NT2/D1 (cell line): ENCODE results near the gene DMWD.

Experiments used
- DNase-seq: peaks from one replicate; pipeline ENCODE4 v3.0.0-alpha.2; 2011; ENCODE audit warnings: low read depth, low spot score
- H3K27me3 ChIP-seq: 2 replicates; pipeline ENCODE4 v1.6.0; 2011; ENCODE audit warnings: mild to moderate bottlenecking; ENCODE audit not compliant: insufficient read length, insufficient read depth
- H3K36me3 ChIP-seq: 2 replicates; pipeline ENCODE4 v1.6.1; 2011; ENCODE audit warnings: mild to moderate bottlenecking, low read length, mixed read lengths; ENCODE audit not compliant: insufficient read depth, insufficient read length
- H3K4me1 ChIP-seq: 2 replicates; pipeline ENCODE4 v1.5.1; 2011; ENCODE audit not compliant: insufficient read depth, insufficient read length
- H3K4me3 ChIP-seq: 2 replicates; pipeline ENCODE4 v1.5.1; 2011; ENCODE audit warnings: low read depth; ENCODE audit not compliant: insufficient read length
- H3K9ac ChIP-seq: 2 replicates; pipeline ENCODE4 v1.6.0; 2011; ENCODE audit warnings: low read depth; ENCODE audit not compliant: insufficient read length
- H3K9me3 ChIP-seq: 2 replicates; pipeline ENCODE4 v1.5.1; 2011; ENCODE audit warnings: mild to moderate bottlenecking, low read length; ENCODE audit not compliant: insufficient read depth
- SUZ12 ChIP-seq: IDR thresholded peaks from 2 replicates; pipeline ENCODE4 v1.6.1; 2011; ENCODE audit not compliant: insufficient read length, insufficient read depth; ENCODE audit errors: extremely low read depth
- YY1 ChIP-seq: IDR thresholded peaks from 2 replicates; pipeline ENCODE4 v1.6.1; 2011; ENCODE audit not compliant: insufficient read length, insufficient read depth
- ZNF274 ChIP-seq: IDR thresholded peaks from 2 replicates; pipeline ENCODE4 v1.6.1; 2011; ENCODE audit warnings: mild to moderate bottlenecking, low read depth, low read length

Gene DMWD, protein sequence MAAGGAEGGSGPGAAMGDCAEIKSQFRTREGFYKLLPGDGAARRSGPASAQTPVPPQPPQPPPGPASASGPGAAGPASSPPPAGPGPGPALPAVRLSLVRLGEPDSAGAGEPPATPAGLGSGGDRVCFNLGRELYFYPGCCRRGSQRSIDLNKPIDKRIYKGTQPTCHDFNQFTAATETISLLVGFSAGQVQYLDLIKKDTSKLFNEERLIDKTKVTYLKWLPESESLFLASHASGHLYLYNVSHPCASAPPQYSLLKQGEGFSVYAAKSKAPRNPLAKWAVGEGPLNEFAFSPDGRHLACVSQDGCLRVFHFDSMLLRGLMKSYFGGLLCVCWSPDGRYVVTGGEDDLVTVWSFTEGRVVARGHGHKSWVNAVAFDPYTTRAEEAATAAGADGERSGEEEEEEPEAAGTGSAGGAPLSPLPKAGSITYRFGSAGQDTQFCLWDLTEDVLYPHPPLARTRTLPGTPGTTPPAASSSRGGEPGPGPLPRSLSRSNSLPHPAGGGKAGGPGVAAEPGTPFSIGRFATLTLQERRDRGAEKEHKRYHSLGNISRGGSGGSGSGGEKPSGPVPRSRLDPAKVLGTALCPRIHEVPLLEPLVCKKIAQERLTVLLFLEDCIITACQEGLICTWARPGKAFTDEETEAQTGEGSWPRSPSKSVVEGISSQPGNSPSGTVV

DNA sequence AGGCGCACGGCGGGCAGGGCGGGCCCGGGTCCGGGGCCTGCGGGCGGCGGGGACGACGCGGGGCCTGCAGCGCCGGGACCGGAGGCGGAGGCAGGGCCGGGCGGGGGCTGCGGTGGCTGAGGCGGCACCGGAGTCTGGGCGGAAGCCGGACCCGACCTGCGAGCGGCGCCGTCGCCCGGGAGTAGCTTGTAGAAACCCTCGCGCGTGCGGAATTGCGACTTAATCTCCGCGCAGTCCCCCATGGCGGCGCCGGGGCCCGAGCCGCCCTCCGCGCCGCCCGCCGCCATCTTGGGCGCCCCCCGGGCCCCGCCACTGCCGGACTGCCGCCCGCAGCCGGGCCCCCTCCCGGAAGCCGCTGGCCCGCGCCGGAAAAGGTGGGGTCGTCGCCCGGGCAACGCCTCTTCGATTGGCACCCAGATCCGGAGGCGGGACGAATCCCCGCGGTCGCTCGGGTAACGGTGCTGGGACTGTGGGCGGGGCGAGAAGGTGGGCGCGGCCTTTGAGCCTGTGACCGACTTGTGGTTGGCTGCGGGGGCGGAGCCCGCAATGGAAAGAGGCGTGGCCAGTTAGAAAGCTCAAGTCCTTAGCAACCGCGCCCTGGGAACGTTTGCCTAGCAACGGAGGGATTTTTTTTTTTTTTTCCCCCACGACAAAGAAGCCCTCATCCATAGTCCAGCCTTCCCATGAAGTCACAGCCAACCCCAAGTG, at the start of gene DMWD:
TSS of gene DMWD (minus strand) at position 376 of the 708 bp plus-strand sequence. CDS start at position 287, 89 bp downstream.
- TF ChIP-seq ZNF274, result no peak
- no peak for TF ChIP-seq SUZ12
- peak; percentile 42 for TF ChIP-seq YY1
- H3K27me3 ChIP-seq, result no peaks in the 10 kb centered on the region
- H3K4me3 ChIP-seq, result peak within 1 kb of the TSS; percentile 82
- peak within 1 kb of the TSS; percentile 92 for H3K9ac ChIP-seq
- peaks cover 5% of the 10 kb centered on the region for H3K4me1 ChIP-seq
- peaks cover 27% of the 10 kb centered on the region for H3K36me3 ChIP-seq
- no peaks in the 10 kb centered on the region for H3K9me3 ChIP-seq
- peak; percentile 95 for DNase-seq

DNA sequence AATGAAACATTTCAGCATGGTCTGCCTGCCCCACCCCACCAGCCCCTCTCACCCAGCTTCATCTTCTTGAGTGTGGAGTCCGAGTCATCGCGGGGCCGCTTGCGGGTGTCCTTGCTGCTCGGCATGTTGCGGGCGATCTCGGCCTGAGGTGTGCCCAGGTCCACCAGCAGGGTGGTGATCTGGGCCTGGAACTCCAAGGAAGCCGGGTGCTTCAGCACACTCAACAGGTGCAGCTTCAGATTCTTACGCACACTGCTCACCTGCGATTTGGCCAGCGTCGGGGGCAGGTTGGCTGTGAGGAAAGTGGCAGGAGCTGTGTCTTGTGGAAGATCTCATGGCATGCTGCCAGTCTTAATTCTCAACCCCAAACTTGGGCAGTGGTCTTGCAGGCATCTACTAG, 49.6 kb upstream of the DMWD start:
- no peak for DNase-seq
- H3K9me3 ChIP-seq, result no peaks in the 10 kb centered on the region; the same call in 1 of the 2 replicates
- H3K27me3 ChIP-seq, result no peaks in the 10 kb centered on the region
- TF ChIP-seq YY1, result no peak
- TF ChIP-seq SUZ12, result no peak
- TF ChIP-seq ZNF274, result no peak
- peaks cover 72% of the 10 kb centered on the region for H3K36me3 ChIP-seq
- H3K9ac ChIP-seq, result no peak overlapping the region
- H3K4me3 ChIP-seq, result no peak overlapping the region
- H3K4me1 ChIP-seq, result no peaks in the 10 kb centered on the region

DNA sequence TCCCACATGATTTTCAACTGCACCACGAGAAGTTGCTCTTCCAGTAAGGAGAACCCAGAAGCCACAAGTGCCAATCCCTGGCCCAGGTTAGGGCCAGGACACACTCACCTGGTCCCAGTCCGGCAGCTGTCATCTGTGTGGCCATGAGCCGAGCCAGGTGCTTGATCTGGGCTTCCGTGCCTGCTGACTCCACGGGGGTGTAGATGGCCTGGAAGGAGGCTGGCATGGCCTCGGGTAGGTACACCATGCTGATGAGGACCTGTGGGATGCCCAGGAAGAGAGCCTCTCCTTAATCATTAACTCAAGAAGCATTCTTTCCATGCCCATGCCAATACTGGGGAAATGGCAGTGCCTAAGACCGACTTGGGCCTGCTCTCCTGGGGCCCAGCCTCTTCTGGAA, 42.3 kb upstream of the DMWD start:
- H3K9ac ChIP-seq, result no peak overlapping the region
- H3K4me1 ChIP-seq, result no peaks in the 10 kb centered on the region
- DNase-seq, result no peak
- H3K4me3 ChIP-seq, result no peak overlapping the region
- H3K27me3 ChIP-seq, result no peaks in the 10 kb centered on the region
- peaks cover 75% of the 10 kb centered on the region for H3K36me3 ChIP-seq
- no peaks in the 10 kb centered on the region; the same call in 1 of the 2 replicates for H3K9me3 ChIP-seq
- TF ChIP-seq SUZ12, result no peak
- TF ChIP-seq ZNF274, result no peak
- TF ChIP-seq YY1, result no peak

DNA sequence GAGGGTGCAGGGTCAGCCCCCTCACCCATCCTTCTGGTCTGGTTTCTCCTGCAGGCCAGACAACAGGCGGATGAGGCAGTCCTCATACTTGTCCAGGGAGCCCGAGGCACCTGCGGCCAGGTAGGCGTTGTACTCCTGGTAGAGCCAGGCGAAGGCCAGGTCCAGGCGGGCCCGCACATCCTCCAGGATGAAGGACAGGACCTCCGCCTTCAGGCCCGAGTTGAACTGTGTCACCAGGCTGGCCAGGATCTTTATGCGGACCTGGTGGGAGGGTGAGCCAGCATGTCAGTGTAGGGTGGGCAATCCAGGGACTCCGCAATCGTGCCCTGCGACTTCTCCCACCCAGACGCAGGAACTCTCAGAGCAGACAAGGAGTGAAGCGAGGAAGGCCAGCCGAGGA, 36.3 kb upstream of the DMWD start:
- peaks cover 90% of the 10 kb centered on the region for H3K36me3 ChIP-seq
- no peak for TF ChIP-seq SUZ12
- no peak for TF ChIP-seq YY1
- no peak for TF ChIP-seq ZNF274

DNA sequence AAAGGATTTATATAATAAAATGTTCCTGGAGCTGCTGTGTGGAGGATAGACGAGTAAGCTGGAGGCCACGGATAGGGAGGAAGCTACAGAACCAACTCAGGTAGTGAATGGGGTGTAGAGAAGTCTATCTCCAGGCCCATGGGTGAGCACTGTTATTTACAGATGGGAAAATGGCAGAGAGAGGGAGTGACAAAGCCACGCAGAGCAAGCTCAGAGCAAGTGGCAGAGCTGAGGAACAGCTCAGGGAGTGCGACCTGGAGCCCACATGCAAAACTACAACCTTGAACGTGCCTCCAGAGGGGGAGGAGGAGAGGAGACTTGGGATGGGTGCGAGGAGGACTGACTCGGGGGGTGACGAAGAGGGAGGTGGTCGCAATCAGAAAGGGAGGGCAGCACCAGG, 35.9 kb upstream of the DMWD start:
- Histone ChIP-seq H3K4me3 (no peak overlapping the region), H3K9ac (no peak overlapping the region), H3K4me1 (no peaks in the 10 kb centered on the region), H3K27me3 (no peaks in the 10 kb centered on the region), H3K9me3 (no peaks in the 10 kb centered on the region), H3K36me3 (peaks cover 92% of the 10 kb centered on the region)
- no peak for DNase-seq
- TF ChIP-seq ZNF274 (no peak), SUZ12 (no peak), YY1 (no peak)

More for the DNA sequence above, 36.3 kb upstream of the DMWD start:
- DNase-seq, result no peak
- Histone ChIP-seq H3K27me3 (no peaks in the 10 kb centered on the region), H3K9me3 (no peaks in the 10 kb centered on the region), H3K4me3 (no peak overlapping the region), H3K9ac (no peak overlapping the region), H3K4me1 (no peaks in the 10 kb centered on the region)

DNA sequence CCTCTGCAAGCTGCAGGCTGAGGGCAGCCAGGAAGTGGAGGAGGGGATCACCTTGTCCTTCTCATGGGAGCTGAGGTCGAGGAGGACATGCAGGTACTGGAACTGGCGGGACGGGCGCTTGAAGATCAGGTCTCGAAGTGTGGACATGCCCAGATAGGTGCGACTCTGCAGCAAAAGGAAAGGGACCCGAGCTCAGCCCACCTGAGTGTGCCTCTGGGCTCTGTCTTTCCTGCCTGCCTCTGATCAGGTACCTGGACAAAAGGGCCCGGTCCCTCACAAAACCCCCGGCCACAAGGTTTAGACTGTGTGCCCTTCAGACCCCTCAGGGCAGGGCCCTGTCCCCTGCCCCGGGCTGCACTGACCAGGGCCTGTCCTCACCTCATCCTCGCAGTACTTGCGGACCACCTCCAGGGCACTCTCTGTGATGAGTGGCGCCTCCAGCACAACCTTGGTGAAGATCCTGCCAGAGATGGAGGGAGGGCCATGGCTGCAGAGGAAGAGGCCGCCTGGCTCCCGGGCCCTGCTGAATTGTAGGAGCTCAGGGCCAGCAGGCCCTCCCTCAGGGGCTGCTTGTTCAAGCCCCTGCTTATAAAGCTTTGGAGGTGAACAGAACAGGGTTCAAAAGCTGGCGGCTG, 34.9 kb upstream of the DMWD start:
- H3K4me1 ChIP-seq, result peaks cover 5% of the 10 kb centered on the region
- H3K4me3 ChIP-seq, result no peak overlapping the region
- H3K36me3 ChIP-seq, result peaks cover 96% of the 10 kb centered on the region
- no peak overlapping the region for H3K9ac ChIP-seq
- no peaks in the 10 kb centered on the region for H3K9me3 ChIP-seq
- DNase-seq, result no peak
- H3K27me3 ChIP-seq, result no peaks in the 10 kb centered on the region
- TF ChIP-seq ZNF274, result no peak
- no peak for TF ChIP-seq YY1
- TF ChIP-seq SUZ12, result no peak
